Measurements from ENCODE around the gene SLC1A1. TPM values are rescaled to one million over a fixed set of nuclear protein-coding genes. Genes with fewer than 3 reads are reported as not detected.

SLC1A1 gene
- total and polyA plus RNA-seq, 12 donors, result 0.94 to 3.5 (median 1.7) TPM

DNA sequence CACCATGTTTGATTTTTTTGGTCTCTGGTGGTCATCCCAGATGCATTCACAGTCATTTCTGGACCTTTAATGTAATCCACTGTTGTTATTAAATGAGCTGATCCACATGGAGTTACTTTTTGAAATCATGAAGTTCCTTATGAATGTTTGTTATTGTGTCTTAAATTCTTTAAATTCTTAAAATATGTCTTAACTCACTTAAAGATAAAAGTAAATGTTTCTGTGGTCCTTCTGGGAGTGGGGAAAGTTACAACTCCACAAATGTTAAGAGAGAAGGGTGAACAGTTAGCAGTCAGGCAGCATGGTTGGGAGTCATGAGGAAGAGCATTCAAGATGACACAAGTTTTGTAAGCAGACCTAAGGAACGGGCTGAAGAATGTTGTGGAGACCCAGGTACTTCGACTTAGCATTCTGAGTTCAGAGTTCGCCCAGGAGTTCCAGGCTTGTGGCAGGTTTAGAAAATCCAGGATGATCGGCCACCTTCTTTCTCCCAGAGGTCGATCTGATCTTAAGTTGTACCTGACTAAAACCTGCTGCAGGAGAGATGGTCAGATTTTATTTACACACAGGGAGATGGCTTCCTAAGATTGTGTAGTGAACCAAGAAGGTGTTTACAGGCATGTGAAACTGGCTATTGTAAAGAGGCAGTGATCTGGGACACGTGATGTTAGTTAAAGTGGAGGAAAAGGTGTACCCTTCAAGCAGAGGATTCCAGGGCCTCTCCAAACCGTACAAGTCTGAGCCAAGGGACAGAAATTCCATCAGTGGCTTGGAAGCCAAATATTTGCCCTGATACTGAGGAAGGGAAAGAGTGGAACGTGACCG is 17.2 kb downstream of the SLC1A1 start:
- no peak overlapping the region for H3K27ac ChIP-seq
- intact Hi-C loops (cut with DNase I), result no loop called here
- 60 to 74% methylated on average over 9 of the region's 9 CpGs for WGBS, 2 donors

DNA sequence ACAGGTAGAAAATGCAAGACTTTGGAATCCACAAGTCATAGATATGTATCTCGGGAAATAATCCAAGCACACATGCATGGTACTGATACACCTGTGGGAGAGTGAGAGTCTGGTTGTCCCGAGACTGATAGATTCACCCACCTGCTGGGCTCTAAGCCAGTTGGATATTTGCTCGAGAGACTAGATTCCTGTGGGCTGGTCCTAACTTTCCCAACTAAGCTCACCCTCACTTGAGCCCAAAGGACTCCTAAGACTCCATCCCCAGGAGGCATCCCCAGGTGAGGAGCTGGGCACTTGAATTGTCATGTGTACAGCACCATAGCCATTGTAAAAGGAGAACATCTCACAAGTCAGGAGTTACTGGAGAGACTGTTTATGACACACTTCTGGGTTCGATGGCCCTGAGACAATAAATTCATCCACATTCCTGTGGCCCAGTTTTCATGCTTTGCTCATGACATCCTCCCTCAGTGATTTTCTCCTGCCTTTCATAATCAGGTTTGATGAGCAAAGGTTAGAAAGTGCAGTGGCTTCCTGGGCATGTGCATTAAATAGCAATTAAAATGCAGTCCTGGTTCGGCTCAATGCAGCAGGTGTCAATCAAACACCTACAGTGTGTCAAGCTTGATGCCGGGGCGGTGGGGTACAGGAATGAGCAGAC is 18.1 kb downstream of the SLC1A1 start:
- no peaks in the 10 kb centered on the region for H3K4me1 ChIP-seq
- WGBS, 2 donors, result 84 to 86% methylated on average over 7 of the region's 7 CpGs
- no peaks in the 10 kb centered on the region for H3K36me3 ChIP-seq
- TF ChIP-seq, protein P1, sequence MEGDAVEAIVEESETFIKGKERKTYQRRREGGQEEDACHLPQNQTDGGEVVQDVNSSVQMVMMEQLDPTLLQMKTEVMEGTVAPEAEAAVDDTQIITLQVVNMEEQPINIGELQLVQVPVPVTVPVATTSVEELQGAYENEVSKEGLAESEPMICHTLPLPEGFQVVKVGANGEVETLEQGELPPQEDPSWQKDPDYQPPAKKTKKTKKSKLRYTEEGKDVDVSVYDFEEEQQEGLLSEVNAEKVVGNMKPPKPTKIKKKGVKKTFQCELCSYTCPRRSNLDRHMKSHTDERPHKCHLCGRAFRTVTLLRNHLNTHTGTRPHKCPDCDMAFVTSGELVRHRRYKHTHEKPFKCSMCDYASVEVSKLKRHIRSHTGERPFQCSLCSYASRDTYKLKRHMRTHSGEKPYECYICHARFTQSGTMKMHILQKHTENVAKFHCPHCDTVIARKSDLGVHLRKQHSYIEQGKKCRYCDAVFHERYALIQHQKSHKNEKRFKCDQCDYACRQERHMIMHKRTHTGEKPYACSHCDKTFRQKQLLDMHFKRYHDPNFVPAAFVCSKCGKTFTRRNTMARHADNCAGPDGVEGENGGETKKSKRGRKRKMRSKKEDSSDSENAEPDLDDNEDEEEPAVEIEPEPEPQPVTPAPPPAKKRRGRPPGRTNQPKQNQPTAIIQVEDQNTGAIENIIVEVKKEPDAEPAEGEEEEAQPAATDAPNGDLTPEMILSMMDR (IDR thresholded peaks at IDR 0.05), result no peak
- DNase-seq, result no peak
- no peaks in the 10 kb centered on the region for H3K27me3 ChIP-seq
- H3K4me3 ChIP-seq, result no peak overlapping the region
- intact Hi-C loops (cut with DNase I), result no loop called here
- no peak for ATAC-seq
- H3K9me3 ChIP-seq, result no peaks in the 10 kb centered on the region
- no peak overlapping the region for H3K27ac ChIP-seq

More for the DNA sequence above, 17.2 kb downstream of the SLC1A1 start:
- Histone ChIP-seq H3K36me3 (no peaks in the 10 kb centered on the region), H3K27me3 (no peaks in the 10 kb centered on the region), H3K4me3 (no peak overlapping the region), H3K4me1 (no peaks in the 10 kb centered on the region), H3K9me3 (no peaks in the 10 kb centered on the region)
- DNase-seq, result no peak
- ATAC-seq, result no peak
- TF ChIP-seq, protein P1 (IDR thresholded peaks at IDR 0.05), result no peak

DNA sequence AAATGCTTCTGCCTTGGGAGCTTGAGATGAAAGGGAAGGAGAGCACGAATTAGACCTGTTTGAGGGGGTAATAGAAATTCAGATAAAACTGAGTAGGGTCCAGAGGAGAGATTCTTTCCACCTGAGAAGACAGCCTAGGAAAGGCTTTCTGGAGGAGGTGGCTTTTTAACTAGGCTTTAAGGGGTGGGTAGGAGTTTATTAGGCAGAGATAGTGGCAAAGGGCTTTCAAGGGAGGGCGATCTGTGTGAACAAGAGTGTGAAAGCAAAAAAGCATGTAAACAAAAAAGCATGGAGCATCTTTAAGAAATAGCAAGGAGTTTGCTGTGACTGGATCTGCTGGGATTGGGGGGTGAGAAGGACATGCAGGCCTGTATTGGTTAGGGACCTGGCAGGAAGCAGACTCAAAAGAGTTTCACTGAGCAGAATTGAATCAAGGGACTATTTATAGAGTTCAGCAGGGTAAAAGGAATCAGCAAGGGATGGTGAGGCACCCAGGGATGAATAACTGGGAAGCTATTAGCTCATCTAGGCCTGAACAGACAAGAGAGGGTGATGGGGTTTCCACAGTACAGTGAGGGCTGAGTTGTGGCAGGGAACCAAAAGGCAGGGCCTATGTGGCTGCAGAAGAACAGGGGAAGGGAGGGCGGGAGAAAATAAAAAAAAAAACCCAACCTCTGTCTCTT is 18.8 kb downstream of the SLC1A1 start:
- no peaks in the 10 kb centered on the region for H3K4me1 ChIP-seq
- H3K9me3 ChIP-seq, result no peaks in the 10 kb centered on the region
- no peak overlapping the region for H3K27ac ChIP-seq
- H3K4me3 ChIP-seq, result no peak overlapping the region
- intact Hi-C loops (cut with DNase I), result no loop called here
- ATAC-seq (no peak), DNase-seq (no peak)
- no peaks in the 10 kb centered on the region for H3K27me3 ChIP-seq
- TF ChIP-seq, protein P1 (IDR thresholded peaks at IDR 0.05), result no peak
- H3K36me3 ChIP-seq, result no peaks in the 10 kb centered on the region
- 88 to 89% methylated on average over 3 of the region's 3 CpGs for WGBS, 2 donors

DNA sequence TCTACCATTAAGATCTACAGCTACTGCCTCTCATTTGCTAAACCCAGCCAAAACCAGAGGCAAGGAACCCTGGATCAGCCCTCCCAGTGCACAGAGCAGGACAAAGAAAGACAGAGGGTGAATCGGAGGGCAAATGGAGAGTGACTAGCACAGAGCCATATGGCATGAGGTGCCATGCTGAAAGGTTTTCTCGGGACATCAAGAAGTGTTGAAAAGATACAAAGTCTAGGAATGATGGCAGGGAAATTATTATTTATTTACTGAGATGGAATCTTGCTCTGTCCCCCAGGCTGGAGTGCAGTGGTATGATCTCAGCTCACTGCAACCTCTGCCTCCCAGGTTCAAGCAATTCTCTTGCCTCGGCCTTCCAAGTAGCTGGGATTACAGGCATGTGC is 19.3 kb downstream of the SLC1A1 start:
- H3K4me3 ChIP-seq, result no peak overlapping the region
- ATAC-seq (no peak), DNase-seq (no peak)
- TF ChIP-seq, protein P1 (IDR thresholded peaks at IDR 0.05), result no peak
- no peak overlapping the region for H3K27ac ChIP-seq
- no peaks in the 10 kb centered on the region for H3K4me1 ChIP-seq
- H3K36me3 ChIP-seq, result no peaks in the 10 kb centered on the region
- no peaks in the 10 kb centered on the region for H3K9me3 ChIP-seq
- 90 to 97% methylated on average over 3 of the region's 3 CpGs for WGBS, 2 donors
- intact Hi-C loops (cut with DNase I), result no loop called here
- H3K27me3 ChIP-seq, result no peaks in the 10 kb centered on the region

Data from heart right ventricle (tissue), 16 donors.